HG03097 (cell line): ENCODE data around the gene RFPL1.
"Not testable (repeated sequence)": the region's sequence is repeated elsewhere in the genome, so short reads cannot be mapped to it uniquely, and the experiment has no call there.

ENCODE experiments used
- ATAC-seq: cut with Tn5 transposase; IDR thresholded peaks from one replicate; pipeline ENCODE4 v1.9.1; 2021; ENCODE audit not compliant: unreplicated experiment, low FRiP score

The RFPL1 gene

DNA sequence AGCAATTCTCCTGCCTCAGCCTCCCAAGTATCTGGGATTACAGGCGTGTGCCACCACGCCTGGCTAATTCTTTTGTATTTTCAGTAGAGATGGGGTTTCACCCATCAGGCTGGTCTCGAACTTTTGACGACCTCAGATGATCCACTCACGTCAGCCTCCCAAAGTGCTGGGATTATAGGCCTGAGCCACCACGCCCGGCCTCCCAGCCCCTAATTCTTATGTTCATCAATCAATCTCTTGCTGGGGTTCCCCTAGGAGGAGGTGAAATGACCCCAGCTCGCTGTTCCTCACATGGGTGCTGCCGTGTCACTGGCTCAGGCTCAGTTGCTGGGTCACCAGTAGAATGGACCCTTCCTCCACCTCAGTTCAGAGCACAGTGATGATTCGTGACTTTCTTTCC is at the start of gene RFPL1:
TSS of gene RFPL1 (plus strand) at position 301 of the 400 bp plus-strand sequence.
- not testable (repeated sequence) for ATAC-seq

DNA sequence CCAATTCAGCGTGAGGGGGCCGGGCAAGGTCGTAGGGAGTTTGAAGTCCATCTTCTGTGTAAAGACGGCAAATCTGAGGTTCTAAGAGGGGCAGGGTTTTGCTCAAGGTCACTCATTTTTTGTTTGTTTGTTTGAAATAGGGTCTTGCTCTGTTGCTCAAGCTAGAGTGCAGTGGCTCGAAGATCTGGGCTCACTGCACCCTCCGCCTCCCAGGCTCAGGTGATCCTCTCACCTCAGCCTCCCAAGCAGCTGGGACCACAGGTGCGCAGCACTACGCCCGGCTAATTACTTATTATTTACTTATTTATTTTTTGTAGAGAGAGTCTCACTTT is 49.7 kb upstream of the RFPL1 start:
- ATAC-seq = no peak

DNA sequence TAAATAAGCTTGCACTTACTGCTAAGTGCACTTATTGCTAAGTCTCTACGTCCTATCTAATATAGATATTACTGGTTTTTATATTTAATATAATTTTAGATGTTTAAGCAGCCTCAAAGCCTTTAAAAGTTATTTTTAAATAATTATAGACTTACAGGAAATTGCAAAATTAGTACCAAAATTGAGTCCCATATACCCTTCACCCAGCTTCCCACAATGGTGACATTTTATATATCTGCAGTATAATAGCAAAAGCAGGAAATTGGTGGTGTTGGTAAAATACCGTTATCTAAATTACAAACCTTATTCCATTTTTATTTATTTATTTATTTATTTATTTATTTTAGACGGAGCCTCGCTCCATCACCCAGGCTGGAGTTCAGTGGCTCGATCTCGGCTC is 48.1 kb upstream of the RFPL1 start:
- ATAC-seq = no peak

- no peak for ATAC-seq
Measured at GRCh38 chr22:29391546-29391945, 46.8 kb upstream of the RFPL1 start.

GRCh38 chr22:29393019-29393608 is 45.3 kb upstream of the RFPL1 start:
- no peak for ATAC-seq

DNA sequence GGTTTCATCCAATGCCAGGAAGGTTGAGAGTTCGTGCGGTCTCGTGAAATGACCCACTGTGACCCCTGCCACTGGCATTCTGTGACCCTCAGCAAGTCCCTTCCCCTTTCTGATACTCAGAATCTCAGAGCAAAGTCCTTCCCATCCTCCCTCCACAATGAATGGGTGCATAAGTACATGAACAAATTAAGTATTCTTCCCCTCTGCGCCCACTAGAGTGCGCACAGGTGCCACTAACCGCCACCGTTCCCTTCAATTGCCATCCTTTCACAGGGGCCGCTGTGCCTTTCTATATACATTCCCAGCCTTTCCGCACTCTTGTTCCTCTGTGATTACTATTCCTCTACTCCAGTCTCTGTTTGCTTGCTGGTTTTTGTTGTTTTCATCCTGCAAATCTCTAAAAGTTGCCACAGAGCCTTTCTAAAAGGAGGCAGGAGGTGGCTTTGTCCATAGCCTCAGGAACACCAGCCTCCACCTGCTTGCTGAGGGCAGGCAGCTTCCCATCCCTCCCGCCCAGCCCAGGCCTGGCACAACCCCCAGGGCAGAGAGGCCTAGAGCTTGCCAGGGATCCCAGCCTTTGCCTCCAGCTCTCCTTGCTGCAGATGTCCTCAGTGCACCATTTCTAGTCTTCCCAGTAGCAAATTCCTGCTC is 43.3 kb upstream of the RFPL1 start:
- ATAC-seq = no peak

GRCh38 chr22:29396126-29396525 is 42.3 kb upstream of the RFPL1 start:
- ATAC-seq = no peak

DNA sequence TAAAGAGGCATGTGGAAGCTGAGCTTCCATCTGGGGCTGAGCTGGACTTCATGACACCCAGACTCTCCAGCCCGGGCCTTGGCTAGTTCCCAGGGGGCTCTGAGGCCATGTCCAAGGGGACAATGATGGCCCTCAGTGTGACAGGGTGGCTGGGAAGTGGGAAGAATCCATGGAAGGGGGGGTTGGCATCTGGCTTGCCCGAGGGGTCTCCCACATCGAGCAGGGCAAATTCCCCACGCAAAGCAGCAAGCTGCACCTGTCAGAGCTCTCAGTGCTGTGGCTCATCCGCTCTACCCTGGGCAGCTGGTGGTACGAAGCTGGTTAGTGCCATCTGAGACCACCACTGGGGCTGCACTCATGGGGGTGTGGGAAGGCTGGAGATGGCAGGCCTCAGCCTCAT is 40.6 kb upstream of the RFPL1 start:
- no peak for ATAC-seq

GRCh38 chr22:29400576-29400975 is 37.8 kb upstream of the RFPL1 start:
- ATAC-seq = no peak

DNA sequence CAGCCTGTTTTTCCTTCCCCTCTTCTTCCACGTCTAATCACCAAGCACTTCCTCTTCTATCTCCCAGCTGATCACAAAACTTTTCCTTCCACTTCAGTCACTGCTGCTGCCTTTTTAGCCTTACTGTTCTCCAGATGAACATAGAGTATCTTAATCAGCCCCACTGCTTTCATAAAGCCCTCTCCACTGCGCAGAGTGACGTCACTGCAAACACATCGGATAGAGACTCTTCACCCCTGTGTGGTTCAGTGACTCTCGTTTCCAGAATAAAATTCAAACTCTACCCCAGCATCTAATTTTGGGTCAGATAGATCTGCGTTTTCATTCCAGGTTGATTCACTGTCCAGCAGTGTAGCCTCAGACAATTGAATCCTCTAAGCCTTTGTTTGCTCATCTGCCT is 36.8 kb upstream of the RFPL1 start:
- not testable (repeated sequence) for ATAC-seq

- ATAC-seq = no peak
Measured at GRCh38 chr22:29408940-29409339, 29.4 kb upstream of the RFPL1 start.

GRCh38 chr22:29411569-29412211 is 26.7 kb upstream of the RFPL1 start:
- peak; percentile 53 for ATAC-seq

DNA sequence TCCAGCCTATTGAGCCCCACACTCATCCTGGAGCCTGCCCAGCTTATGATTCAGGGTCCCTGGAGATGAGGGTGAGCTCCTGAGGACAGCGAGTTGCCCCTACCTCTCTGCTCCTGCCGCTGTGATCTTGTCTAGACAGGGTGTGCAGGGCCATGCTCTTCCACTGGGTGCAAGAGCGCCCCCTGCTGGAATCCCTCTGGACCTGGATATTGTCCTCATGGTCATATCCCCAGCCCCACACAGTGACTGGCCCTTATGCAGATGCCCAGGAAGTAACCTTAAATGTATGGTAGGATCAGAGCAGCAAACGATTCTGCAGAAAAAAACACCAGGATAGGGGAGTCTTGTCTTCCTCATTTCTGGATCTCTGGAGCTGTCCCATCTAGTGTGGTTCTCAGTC is 25.6 kb upstream of the RFPL1 start:
- not testable (repeated sequence) for ATAC-seq

GRCh38 chr22:29414951-29415591 is 23.3 kb upstream of the RFPL1 start:
- peak; percentile 42 for ATAC-seq

DNA sequence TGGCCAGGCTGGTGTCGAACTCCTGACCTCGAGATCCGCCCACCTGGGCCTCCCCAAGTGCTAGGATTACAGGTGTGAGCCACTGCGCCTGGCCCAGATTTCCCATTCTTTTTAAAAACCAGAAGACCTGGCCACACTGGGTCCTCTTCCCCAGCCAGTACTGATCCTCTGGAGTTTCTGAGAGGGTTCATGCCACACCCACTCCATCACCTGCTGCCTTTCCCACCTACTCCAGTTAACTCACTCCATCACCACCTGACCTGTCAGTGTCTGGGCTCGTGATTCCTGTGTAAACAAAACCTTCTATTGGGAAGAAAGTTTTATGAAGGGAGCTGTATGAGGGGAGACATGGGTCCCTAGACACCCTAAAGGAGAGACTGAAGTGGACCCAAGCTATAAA is 19.7 kb upstream of the RFPL1 start:
- not testable (repeated sequence) for ATAC-seq

GRCh38 chr22:29426476-29426875 is 11.9 kb upstream of the RFPL1 start:
- no peak for ATAC-seq

DNA sequence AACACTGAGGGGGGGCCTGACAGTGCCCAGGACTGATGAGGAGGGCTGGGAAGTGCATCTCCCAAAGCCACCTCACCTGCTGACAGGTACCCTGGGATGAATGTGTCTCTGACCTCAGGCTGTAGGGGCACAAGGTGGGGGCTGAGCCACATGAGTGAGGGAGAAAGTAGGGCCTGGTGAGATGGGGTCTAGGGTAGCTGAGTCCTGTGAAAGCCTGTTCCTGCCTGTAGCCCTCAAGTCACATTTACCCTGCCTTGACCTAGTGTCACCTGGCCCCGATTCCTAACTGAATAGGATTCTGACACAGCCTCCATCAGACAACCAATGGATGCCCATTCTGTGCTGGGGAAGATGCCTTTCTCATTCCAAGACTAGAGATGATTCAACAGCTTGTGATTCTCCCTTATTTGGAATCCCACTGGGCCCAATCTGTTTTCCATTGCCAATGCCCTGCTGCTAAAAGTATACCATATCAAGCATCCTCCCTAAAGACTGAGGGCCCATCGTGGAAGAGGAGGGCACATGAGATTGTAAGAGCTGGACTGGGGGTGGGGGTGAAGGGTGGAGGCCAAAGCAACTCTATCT is 11.1 kb upstream of the RFPL1 start:
- ATAC-seq = no peak

DNA sequence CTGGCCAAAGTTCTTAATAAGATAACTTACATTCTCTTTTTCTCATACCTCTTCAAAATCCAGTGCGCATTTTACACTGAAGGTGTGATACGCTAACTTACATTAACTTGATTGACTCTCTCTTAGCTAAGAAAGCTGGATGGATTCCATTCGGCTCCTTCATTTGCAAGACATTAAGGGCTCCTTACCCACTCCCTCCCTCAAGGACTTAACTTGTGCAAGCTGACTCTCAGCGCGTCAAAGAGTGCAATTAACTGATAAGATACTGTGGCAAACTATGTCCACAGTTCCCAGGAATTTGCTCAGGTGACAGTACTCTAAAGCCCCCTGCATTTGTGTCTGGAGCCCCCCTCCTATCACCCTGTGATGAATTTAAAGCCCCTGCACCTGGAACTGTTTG is 6.4 kb upstream of the RFPL1 start:
- no peak for ATAC-seq

GRCh38 chr22:29433856-29434255 is 4.5 kb upstream of the RFPL1 start:
- no peak for ATAC-seq

GRCh38 chr22:29434288-29434687 is 4.1 kb upstream of the RFPL1 start:
- ATAC-seq = no peak
